Smooth muscle cell (in vitro differentiated cells): ENCODE results near the gene APPBP2. TPM values are rescaled to one million over a fixed set of nuclear protein-coding genes. Genes with fewer than 3 reads are reported as not detected.
"Not testable (repeated sequence)": the region's sequence is repeated elsewhere in the genome, so short reads cannot be mapped to it uniquely, and the experiment has no call there.

Experiments used
- DNase-seq: peaks from one replicate; lab custom pipeline; 2025; ENCODE audit not compliant: unreplicated experiment; lab: John Stamatoyannopoulos, UW
- H2AFZ ChIP-seq: fragments of 200-600 bp; sonication (generic); 2 replicates; pipeline ENCODE4 v1.6.0; 2016; ENCODE audit warnings: antibody characterized with exemption, low read depth, mild to moderate bottlenecking
- H3F3A ChIP-seq: fragments of 200-600 bp; sonication (generic); 2 replicates; pipeline ENCODE4 v1.6.0; 2017; ENCODE audit warnings: antibody characterized with exemption, low read depth
- H3K27ac ChIP-seq: fragments of 200-600 bp; sonication (generic); 2 replicates; pipeline ENCODE4 v1.5.1; 2016; ENCODE audit warnings: low read depth, mild to moderate bottlenecking
- H3K27me3 ChIP-seq: fragments of 200-600 bp; sonication (generic); 2 replicates; pipeline ENCODE4 v1.6.1; 2016; ENCODE audit warnings: low read depth, mild to moderate bottlenecking
- H3K36me3 ChIP-seq: fragments of 200-600 bp; sonication (generic); 2 replicates; pipeline ENCODE4 v1.5.1; 2016; ENCODE audit warnings: low read depth
- H3K4me1 ChIP-seq: fragments of 200-600 bp; sonication (generic); 2 replicates; pipeline ENCODE4 v1.5.1; 2016; ENCODE audit warnings: low read depth
- H3K4me2 ChIP-seq: fragments of 200-600 bp; sonication (generic); 2 replicates; pipeline ENCODE4 v1.6.0; 2016; ENCODE audit warnings: mild to moderate bottlenecking
- H3K4me3 ChIP-seq: fragments of 200-600 bp; sonication (generic); 2 replicates; pipeline ENCODE4 v1.5.1; 2016; ENCODE audit warnings: mild to moderate bottlenecking
- H3K79me2 ChIP-seq: fragments of 200-600 bp; sonication (generic); 2 replicates; pipeline ENCODE4 v1.6.0; 2016; ENCODE audit warnings: low read depth, mild to moderate bottlenecking
- H3K9ac ChIP-seq: fragments of 200-600 bp; sonication (generic); 2 replicates; pipeline ENCODE4 v1.6.0; 2016; ENCODE audit warnings: low read depth
- H3K9me3 ChIP-seq: fragments of 200-600 bp; sonication (generic); replicated peaks from 2 replicates; pipeline ENCODE4 v1.5.1; 2016; ENCODE audit warnings: low read depth
- H4K20me1 ChIP-seq: fragments of 200-600 bp; sonication (generic); 2 replicates; pipeline ENCODE4 v1.6.0; 2016; ENCODE audit warnings: low read depth
- WGBS: methylation state at CpG from one replicate; pipeline ENCODE4 v1.1.7; 2016; ENCODE audit warnings: low lambda C conversion rate; 5-methylcytosine and 5-hydroxymethylcytosine counted together
- polyA plus RNA-seq: library from polyadenylated mRNA; unstranded; fragments of >200 nt; fragmentation: Nextera tagmentation; extraction: Ambion mirVana; gene quantifications from 2 replicates; pipeline ENCODE4 v1.2.1, GENCODE V29; 2016
- total RNA-seq: library from RNA; depleted of rRNA; stranded (reverse); fragments of >200 nt; gene quantifications from 2 replicates; pipeline ENCODE4 v1.2.3, GENCODE V29; 2014
- TF ChIP-seq, protein P1 (sequence below): fragments of 200-600 bp; sonication (generic); IDR thresholded peaks from 2 replicates; pipeline ENCODE4 v1.5.1; 2017; ENCODE audit warnings: borderline replicate concordance, mild to moderate bottlenecking, antibody characterized with exemption; ENCODE audit not compliant: insufficient read depth, poor library complexity, severe bottlenecking

APPBP2 gene
- total and polyA plus RNA-seq, 2 experiments from 2014 or later = 38.3 to 40.9 TPM

DNA sequence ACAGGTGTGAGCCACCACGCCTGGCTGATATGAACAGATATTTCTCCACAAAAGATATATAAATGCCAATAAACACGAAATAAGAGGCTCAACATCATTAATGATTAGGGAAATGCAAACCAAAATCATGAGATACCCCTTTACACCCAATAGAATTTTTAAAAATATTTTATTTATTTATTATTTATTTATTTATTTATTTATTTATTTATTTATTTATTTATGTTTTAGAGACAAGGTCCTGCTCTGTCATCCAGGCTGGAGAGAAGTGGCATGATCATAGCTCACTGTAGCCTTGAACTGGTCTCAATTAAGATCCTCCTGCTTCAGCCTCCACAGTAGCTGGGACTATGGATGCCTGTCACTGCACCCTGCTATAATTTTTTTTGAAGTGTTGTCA lies 30.8 kb downstream of the APPBP2 start:
- Histone ChIP-seq H3K9ac (no peak overlapping the region), H3K4me1 (no peaks in the 10 kb centered on the region), H3K4me2 (no peak overlapping the region), H3K9me3 (no peaks in the 10 kb centered on the region), H3K79me2 (peaks cover 49% of the 10 kb centered on the region), H4K20me1 (peaks cover 34% of the 10 kb centered on the region), H3K36me3 (peaks cover 55% of the 10 kb centered on the region), H3K27ac (no peak overlapping the region), H3K4me3 (no peak overlapping the region), H2AFZ (no peak overlapping the region), H3K27me3 (no peaks in the 10 kb centered on the region), H3F3A (peaks cover 3% of the 10 kb centered on the region)
- TF ChIP-seq, protein P1, sequence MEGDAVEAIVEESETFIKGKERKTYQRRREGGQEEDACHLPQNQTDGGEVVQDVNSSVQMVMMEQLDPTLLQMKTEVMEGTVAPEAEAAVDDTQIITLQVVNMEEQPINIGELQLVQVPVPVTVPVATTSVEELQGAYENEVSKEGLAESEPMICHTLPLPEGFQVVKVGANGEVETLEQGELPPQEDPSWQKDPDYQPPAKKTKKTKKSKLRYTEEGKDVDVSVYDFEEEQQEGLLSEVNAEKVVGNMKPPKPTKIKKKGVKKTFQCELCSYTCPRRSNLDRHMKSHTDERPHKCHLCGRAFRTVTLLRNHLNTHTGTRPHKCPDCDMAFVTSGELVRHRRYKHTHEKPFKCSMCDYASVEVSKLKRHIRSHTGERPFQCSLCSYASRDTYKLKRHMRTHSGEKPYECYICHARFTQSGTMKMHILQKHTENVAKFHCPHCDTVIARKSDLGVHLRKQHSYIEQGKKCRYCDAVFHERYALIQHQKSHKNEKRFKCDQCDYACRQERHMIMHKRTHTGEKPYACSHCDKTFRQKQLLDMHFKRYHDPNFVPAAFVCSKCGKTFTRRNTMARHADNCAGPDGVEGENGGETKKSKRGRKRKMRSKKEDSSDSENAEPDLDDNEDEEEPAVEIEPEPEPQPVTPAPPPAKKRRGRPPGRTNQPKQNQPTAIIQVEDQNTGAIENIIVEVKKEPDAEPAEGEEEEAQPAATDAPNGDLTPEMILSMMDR = no peak
- 100% methylated on average over 2 of the region's 2 CpGs for WGBS
- no peak for DNase-seq

DNA sequence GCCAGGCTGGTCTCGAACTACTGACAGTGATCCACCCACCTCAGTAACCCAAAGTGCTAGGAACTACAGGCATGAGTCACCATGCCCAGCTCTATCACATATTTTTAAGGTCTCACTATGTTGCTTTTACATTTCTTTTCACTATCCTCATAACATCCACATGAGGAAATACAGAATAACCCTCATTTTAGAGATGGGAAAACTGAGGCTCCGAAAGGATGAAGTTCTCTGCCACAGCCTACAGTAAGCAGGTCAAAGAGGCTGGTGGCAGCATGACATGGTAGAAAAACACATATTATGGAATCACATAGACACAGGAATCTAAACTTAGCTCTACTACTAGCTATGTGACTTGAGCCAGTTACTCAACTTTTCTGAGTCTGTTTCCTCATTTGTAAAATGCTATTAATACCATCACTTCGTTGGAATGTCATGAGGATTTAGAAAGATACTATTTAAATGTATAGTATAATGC lies 32.2 kb downstream of the APPBP2 start:
- no peaks in the 10 kb centered on the region for H3K4me1 ChIP-seq
- no peak for DNase-seq
- no peaks in the 10 kb centered on the region for H3K27me3 ChIP-seq
- no peaks in the 10 kb centered on the region for H3K9me3 ChIP-seq
- H4K20me1 ChIP-seq = peaks cover 20% of the 10 kb centered on the region
- peaks cover 35% of the 10 kb centered on the region for H3K79me2 ChIP-seq
- peaks cover 3% of the 10 kb centered on the region for H3F3A ChIP-seq
- no peak overlapping the region for H2AFZ ChIP-seq
- H3K36me3 ChIP-seq = peaks cover 60% of the 10 kb centered on the region
- TF ChIP-seq, protein P1 = no peak
- peak overlapping the region; percentile 49 for H3K27ac ChIP-seq
- H3K9ac ChIP-seq = no peak overlapping the region
- H3K4me2 ChIP-seq = no peak overlapping the region
- WGBS = 82% methylated on average over 3 of the region's 3 CpGs
- H3K4me3 ChIP-seq = no peak overlapping the region

DNA sequence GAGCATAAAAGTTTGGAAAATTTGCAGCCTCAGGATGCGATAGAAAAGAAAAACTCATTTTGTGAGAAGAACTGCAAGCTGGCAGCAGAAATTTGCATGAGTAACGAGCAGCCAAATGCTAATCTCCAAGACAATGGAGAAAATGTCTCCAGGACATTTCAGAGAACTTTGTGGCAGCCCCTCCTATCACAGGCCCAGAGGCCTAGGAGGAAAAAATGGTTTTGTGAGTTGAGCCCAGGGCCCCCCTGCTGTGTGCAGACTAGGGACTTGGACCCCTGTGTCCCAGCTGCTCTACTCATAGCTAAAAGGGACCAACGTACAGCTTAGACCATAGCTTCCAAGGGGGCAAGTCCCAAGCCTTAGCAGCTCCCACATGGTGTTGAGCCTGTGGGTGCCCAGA lies 34.3 kb downstream of the APPBP2 start:
- peaks cover 72% of the 10 kb centered on the region for H3K36me3 ChIP-seq
- H3K79me2 ChIP-seq = peaks cover 14% of the 10 kb centered on the region
- peaks cover 7% of the 10 kb centered on the region for H4K20me1 ChIP-seq
- H3K4me2 ChIP-seq = no peak overlapping the region
- TF ChIP-seq, protein P1 = no peak
- H3K4me3 ChIP-seq = no peak overlapping the region
- H3K4me1 ChIP-seq = no peaks in the 10 kb centered on the region
- no peak overlapping the region for H2AFZ ChIP-seq
- no peaks in the 10 kb centered on the region for H3K9me3 ChIP-seq
- H3F3A ChIP-seq = peaks cover 3% of the 10 kb centered on the region
- DNase-seq = no peak
- WGBS = 100% methylated on average over 3 of the region's 3 CpGs
- H3K27ac ChIP-seq = no peak overlapping the region
- no peaks in the 10 kb centered on the region for H3K27me3 ChIP-seq
- no peak overlapping the region for H3K9ac ChIP-seq

DNA sequence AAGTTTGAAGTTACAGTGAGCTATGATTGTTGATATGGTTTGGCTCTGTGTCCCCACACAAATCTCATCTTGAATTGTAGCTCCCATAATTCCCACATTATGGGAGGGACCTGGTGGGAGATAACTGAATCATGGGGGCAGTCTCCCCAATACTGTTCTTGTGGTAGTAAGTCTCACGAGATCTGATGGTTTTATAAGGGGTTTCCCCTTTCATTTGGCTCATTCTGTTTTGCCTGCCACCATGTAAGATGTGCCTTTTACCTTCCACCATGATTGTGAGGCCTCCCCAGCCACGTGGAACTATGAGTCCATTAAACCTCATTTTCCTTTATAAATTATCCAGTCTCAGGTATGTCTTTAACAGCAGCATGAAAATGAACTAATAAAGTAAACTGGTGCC lies 35.4 kb downstream of the APPBP2 start:
- H3K9me3 ChIP-seq, H3F3A ChIP-seq, H3K27me3 ChIP-seq, H3K4me1 ChIP-seq, H4K20me1 ChIP-seq, H3K4me2 ChIP-seq, H2AFZ ChIP-seq, DNase-seq, H3K27ac ChIP-seq, H3K9ac ChIP-seq, H3K79me2 ChIP-seq, H3K4me3 ChIP-seq: not testable (repeated sequence)
- 100% methylated on average over 2 of the region's 2 CpGs for WGBS
- peaks cover 61% of the 10 kb centered on the region for H3K36me3 ChIP-seq
